K562 (cell line): Measurements from ENCODE around the gene BCAR3. TPM values are rescaled to one million over a fixed set of nuclear protein-coding genes. Genes with fewer than 3 reads are reported as not detected.

Experiments used
- ATAC-seq: fragments of 200-7000 bp; cut with Tn5 transposase; 3 replicates; pipeline ENCODE4 v1.9.1; 2020; ENCODE audit warnings: moderate library complexity
- BruUV-seq: library from RNA; stranded (reverse); fragments of 400-500 nt; replicated peaks from 2 replicates; lab custom pipeline; 2021; lab: Mats Ljungman, UMichigan
- CTCF ChIA-PET: fragments of 300-600 bp; formaldehyde crosslinking; extraction: SDS; loops from one replicate; lab custom pipeline; 2021; ENCODE audit warnings: low intra/inter-chr PET ratio; lab: Yijun Ruan, JAX
- POLR2A ChIA-PET: fragments of 300-600, 350-650 bp; sonication (Branson Sonifier 250); formaldehyde crosslinking; extraction: SDS; loops from one replicate; lab custom pipeline; 2021; ENCODE audit warnings: antibody characterized with exemption, inconsistent platforms; lab: Yijun Ruan, JAX
- DNase-seq, 4 experiments: peaks; one replicate each; pipeline versions ENCODE4 v3.0.0 to v3.0.0-alpha.2; 2011 to 2018; ENCODE audit warnings: low spot score in 3 of 4, mixed read lengths in 3 of 4; ENCODE audit errors: extremely low read depth in 1 of 4
- FAIRE-seq: peaks from 2 replicates; lab custom pipeline; 2011; peaks lifted over from hg19 to GRCh38; lab: Jason Lieb, UNC
- H2AFZ ChIP-seq: 2 replicates; pipeline ENCODE4 v1.6.0; 2011; ENCODE audit warnings: low read depth, low read length, control low read depth, inconsistent platforms
- H3K27ac ChIP-seq: fragments of 200-600 bp; 3 replicates; pipeline ENCODE4 v1.8.0; 2011; ENCODE audit warnings: low read depth, mild to moderate bottlenecking, control low read depth, inconsistent platforms, low read length, moderate library complexity, mixed read lengths; ENCODE audit errors: extremely low read depth
- H3K27me3 ChIP-seq, 2 experiments: fragments of 300-600 bp in 1 of 2; 2 replicates in 1 of 2; 3 replicates in 1 of 2; pipeline versions ENCODE4 v1.6.0 to v1.8.0; 2011; ENCODE audit warnings: inconsistent platforms in 2 of 2, low read length in 2 of 2, mild to moderate bottlenecking in 1 of 2, mixed read lengths in 1 of 2, moderate library complexity in 1 of 2; ENCODE audit not compliant: control insufficient read depth in 2 of 2, insufficient read depth in 2 of 2
- H3K36me3 ChIP-seq: fragments of 300-600 bp; 3 replicates; pipeline ENCODE4 v1.8.0; 2011; ENCODE audit warnings: mild to moderate bottlenecking, low read length, inconsistent platforms; ENCODE audit not compliant: control insufficient read depth, insufficient read depth
- H3K4me1 ChIP-seq, 2 experiments: fragments of 200-600 bp in 1 of 2; replicated peaks in 1 of 2; 2 replicates in 1 of 2; 3 replicates in 1 of 2; pipeline versions ENCODE4 v1.5.1 to v1.8.0; 2011; ENCODE audit warnings: inconsistent platforms in 2 of 2, low read length in 2 of 2, mild to moderate bottlenecking in 1 of 2, mixed read lengths in 1 of 2, moderate library complexity in 1 of 2; ENCODE audit not compliant: control insufficient read depth in 2 of 2, insufficient read depth in 2 of 2
- H3K4me2 ChIP-seq: 2 replicates; pipeline ENCODE4 v1.6.1; 2011; ENCODE audit warnings: low read length, control low read depth, inconsistent platforms, mixed read lengths; ENCODE audit not compliant: insufficient read depth
- H3K4me3 ChIP-seq: fragments of 200-600 bp; sonication (generic), shearing (Covaris generic); 2 replicates; pipeline ENCODE4 v1.5.1; 2016; ENCODE audit warnings: control low read depth, inconsistent platforms
- H3K79me2 ChIP-seq: fragments of 200-600 bp; 3 replicates; pipeline ENCODE4 v1.8.0; 2011; ENCODE audit warnings: low read length, inconsistent platforms; ENCODE audit not compliant: control insufficient read depth, insufficient read depth
- H3K9ac ChIP-seq, 2 experiments: 2 replicates each; pipeline versions ENCODE4 v1.6.0 to v1.6.1; 2011; ENCODE audit warnings: low read depth in 2 of 2, low read length in 2 of 2, control low read depth in 1 of 2, inconsistent platforms in 1 of 2, mild to moderate bottlenecking in 1 of 2, mixed read lengths in 1 of 2; ENCODE audit not compliant: insufficient read depth in 1 of 2
- H3K9me1 ChIP-seq: one replicate; pipeline ENCODE4 v1.6.0; 2011; ENCODE audit warnings: inconsistent platforms, mild to moderate bottlenecking, low read length, moderate library complexity; ENCODE audit not compliant: control insufficient read depth, insufficient read depth
- H3K9me3 ChIP-seq: replicated peaks from 2 replicates; pipeline ENCODE4 v1.5.1; 2011; ENCODE audit warnings: low read depth, low read length, inconsistent platforms; ENCODE audit not compliant: control insufficient read depth, insufficient read depth
- H4K20me1 ChIP-seq: replicated peaks from 2 replicates; pipeline ENCODE4 v1.6.1; 2011; ENCODE audit warnings: low read length, inconsistent platforms, mixed read lengths; ENCODE audit not compliant: control insufficient read depth, insufficient read depth
- CGGBP1 ChIP-seq: fragments of 250-450 bp; sonication (Bioruptor Pico); IDR thresholded peaks from 2 replicates; pipeline ENCODE4 v1.9.0; 2021; ENCODE audit warnings: mild to moderate bottlenecking
- DPF2 ChIP-seq: fragments of 450-650 bp; IDR thresholded peaks from 2 replicates; pipeline ENCODE4 v1.6.1; 2016
- HDAC8 ChIP-seq: fragments of 450-650 bp; IDR thresholded peaks from 2 replicates; pipeline ENCODE4 v1.6.1; 2016; ENCODE audit warnings: mild to moderate bottlenecking, missing genetic modification characterization, moderate library complexity, missing compliant biosample characterization
- MAFF ChIP-seq: IDR thresholded peaks from 2 replicates; pipeline ENCODE4 v1.6.1; 2012; ENCODE audit warnings: low read length, improper control_type of control experiment
- NCOA6 ChIP-seq: fragments of 450-650 bp; IDR thresholded peaks from 2 replicates; pipeline ENCODE4 v1.6.1; 2017; ENCODE audit warnings: mild to moderate bottlenecking
- NR2C1 ChIP-seq, 2 experiments: fragments of 450-650 bp; IDR thresholded peaks; 2 replicates each; pipeline ENCODE4 v1.6.1; 2017; ENCODE audit warnings: mild to moderate bottlenecking in 2 of 2, antibody characterized with exemption in 1 of 2, inconsistent platforms in 1 of 2, missing compliant biosample characterization in 1 of 2, missing genetic modification characterization in 1 of 2
- RBFOX2 ChIP-seq: fragments of 200-400 bp; formaldehyde crosslinking; IDR thresholded peaks from 2 replicates; pipeline ENCODE4 v1.6.1; 2017; ENCODE audit warnings: low read depth, mild to moderate bottlenecking, low read length, moderate library complexity
- SREBF2 ChIP-seq: sonication (generic); formaldehyde crosslinking; IDR thresholded peaks from 2 replicates; pipeline ENCODE4 v1.4.0; 2020; ENCODE audit warnings: mild to moderate bottlenecking, missing genetic modification reagents
- TCFL5 ChIP-seq: fragments of 250-450 bp; sonication (Bioruptor Pico); conservative IDR thresholded peaks from 2 replicates; pipeline ENCODE4 v1.6.1; 2021; ENCODE audit warnings: mild to moderate bottlenecking, moderate library complexity, matching md5 sums
- ZNF407 ChIP-seq: fragments of 450-650 bp; IDR thresholded peaks from 2 replicates; pipeline ENCODE4 v1.6.1; 2016; ENCODE audit warnings: low read depth
- ZNF445 ChIP-seq: fragments of 250-450 bp; sonication (Bioruptor Pico); IDR thresholded peaks from 2 replicates; pipeline ENCODE4 v1.4.0; 2020; ENCODE audit warnings: low read depth, mild to moderate bottlenecking, moderate library complexity
- WGBS: fragments of 100-300 bp; shearing (Covaris generic); methylation state at CpG from one replicate; pipeline ENCODE4 v1.1.6; 2016; ENCODE audit warnings: low coverage, mixed read lengths; ENCODE audit not compliant: insufficient coverage; ENCODE audit errors: missing lambda C conversion rate; 5-methylcytosine and 5-hydroxymethylcytosine counted together
- in situ Hi-C: fragments of 300-500 bp; cut with MboI; formaldehyde crosslinking; loops from 4 replicates; pipeline ENCODE4 v1.15.0; 2018; ENCODE audit warnings: inconsistent platforms, mixed read lengths
- intact Hi-C: fragments of 100-400 bp; cut with micrococcal nuclease; formaldehyde crosslinking; loops from 2 replicates; pipeline ENCODE4 v1.14.2; 2022
- polyA plus RNA-seq, 8 experiments: library from polyadenylated mRNA; depleted of rRNA in 4 of 8; stranded (reverse) in 5 of 8; unstranded in 3 of 8; fragments of >200 nt; fragmentation: Nextera tagmentation in 2 of 8; fragmentation: Illumina TruSeq in 1 of 8; extraction: Ambion mirVana in 2 of 8; extraction: Trizol in 1 of 8; gene quantifications; 2 replicates each; pipeline versions ENCODE4 v1.2.1 to v1.2.3, GENCODE V29; 2011 to 2014; ENCODE audit warnings: inconsistent platforms in 1 of 8, missing spikeins in 1 of 8
- total RNA-seq, 7 experiments: library from RNA; depleted of rRNA in 6 of 7; stranded (reverse); fragments of >200 nt in 6 of 7; fragmentation: Illumina TruSeq in 2 of 7; extraction: Trizol in 2 of 7; gene quantifications; 2 replicates each; pipeline versions ENCODE4 v1.2.1 to v1.2.3, GENCODE V29; 2011 to 2021; ENCODE audit warnings: low replicate concordance in 1 of 7

BCAR3 gene
- total and polyA plus RNA-seq, 9 of the 15 experiments (the other 6 are each of a cell fraction or from before 2014, with no cell fraction given): 1.8 to 6.3 (median 3.8) TPM

- TF ChIP-seq TCFL5 (CRISPR knock-in tag) (no peak), HDAC8 (tag) (no peak), NR2C1 (IDR thresholded peaks at IDR 0.05) (no peak), NR2C1 (tag; IDR thresholded peaks at IDR 0.05) (no peak)
These were observed 5.9 kb upstream of the BCAR3 start (continued) for GRCh38 chr1:93687542-93687941.

GRCh38 chr1:93686504-93687250 lies 5.0 kb upstream of the BCAR3 start:
- Histone ChIP-seq H3K36me3 (no peaks in the 10 kb centered on the region), H3K4me2 (no peak overlapping the region), H3K9me1 (no peaks in the 10 kb centered on the region), H2AFZ (no peak overlapping the region), H3K9ac (no peak overlapping the region), H3K9me3 (no peaks in the 10 kb centered on the region), H3K27ac (no peak overlapping the region), H3K79me2 (no peaks in the 10 kb centered on the region), H3K27me3 (peaks cover 15 to 26% of the 10 kb centered on the region in 2 experiments; a peak in 4 of 5 replicates), H4K20me1 (no peaks in the 10 kb centered on the region), H3K4me1 (peaks cover 0 to 3% of the 10 kb centered on the region in 2 experiments; a peak in 3 of 5 replicates), H3K4me3 (no peak overlapping the region)
- ATAC-seq: no peak
- no TSS peak for BruUV-seq
- in situ Hi-C loops: no loop called here
- ChIA-PET CTCF (no interaction called here), POLR2A (interaction anchor here (0.6 to 0.7 kb wide), 3 partner anchors 13 to 361 kb away, joined by 3 to 4 read pairs (median 3); no protein-coding TSS in a partner anchor)
- FAIRE-seq: no peak
- no peak for DNase-seq
- 2% methylated on average over 3 of the region's 3 CpGs for WGBS
- intact Hi-C loops: no loop called here
- TF ChIP-seq NCOA6 (no peak), CGGBP1 (no peak), ZNF407 (no peak), MAFF (no peak), RBFOX2 (no peak), SREBF2 (CRISPR knock-in tag) (no peak), DPF2 (no peak), ZNF445 (CRISPR knock-in tag) (no peak)
